ENCODE results near the gene RPP21. TPM values are rescaled to one million over a fixed set of nuclear protein-coding genes. Genes with fewer than 3 reads are reported as not detected.

RPP21 gene
- total RNA-seq, 4 donors from 2014 or later = 78.1 to 149 (median 113) TPM

DNA sequence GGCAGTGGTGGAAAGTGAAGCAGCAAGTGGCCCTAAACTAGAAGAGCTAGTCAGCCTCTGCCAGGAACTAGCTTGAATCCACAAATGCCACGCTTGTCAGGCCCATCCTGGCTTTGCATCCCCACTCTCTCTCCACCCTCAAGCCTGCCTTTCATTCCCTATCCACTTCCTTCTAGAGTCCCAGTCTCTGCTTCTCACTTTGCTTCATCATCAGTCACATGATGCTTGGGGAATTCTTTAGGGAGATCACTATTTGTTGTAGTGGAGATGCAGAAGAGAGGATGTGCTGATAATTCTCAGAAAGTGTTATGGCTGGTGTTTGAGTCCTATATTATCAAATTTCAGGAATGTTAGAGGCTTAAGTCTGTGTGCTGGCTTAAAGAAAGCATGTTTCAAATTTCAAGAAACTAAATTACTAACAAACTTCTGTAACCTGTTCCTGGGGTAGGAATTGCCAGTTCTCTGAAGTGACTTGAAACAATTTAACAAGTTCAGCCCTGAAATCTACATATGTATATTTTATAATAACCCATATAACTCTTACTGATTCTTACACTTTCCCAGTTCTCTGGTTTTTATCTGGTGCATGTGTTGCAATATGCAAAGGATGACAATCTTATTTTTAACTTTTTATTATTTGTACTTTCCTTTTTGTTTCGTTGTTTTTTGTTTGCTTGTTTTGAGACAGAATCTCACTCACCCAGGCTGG, 10.7 kb upstream of the RPP21 start:
- WGBS = 82% methylated on average over 2 of the region's 2 CpGs
- Histone ChIP-seq H3K36me3 (peaks cover 42 to 100% (median 91%) of the 10 kb centered on the region in 4 donors), H3K27me3 (no peaks in the 10 kb centered on the region)

DNA sequence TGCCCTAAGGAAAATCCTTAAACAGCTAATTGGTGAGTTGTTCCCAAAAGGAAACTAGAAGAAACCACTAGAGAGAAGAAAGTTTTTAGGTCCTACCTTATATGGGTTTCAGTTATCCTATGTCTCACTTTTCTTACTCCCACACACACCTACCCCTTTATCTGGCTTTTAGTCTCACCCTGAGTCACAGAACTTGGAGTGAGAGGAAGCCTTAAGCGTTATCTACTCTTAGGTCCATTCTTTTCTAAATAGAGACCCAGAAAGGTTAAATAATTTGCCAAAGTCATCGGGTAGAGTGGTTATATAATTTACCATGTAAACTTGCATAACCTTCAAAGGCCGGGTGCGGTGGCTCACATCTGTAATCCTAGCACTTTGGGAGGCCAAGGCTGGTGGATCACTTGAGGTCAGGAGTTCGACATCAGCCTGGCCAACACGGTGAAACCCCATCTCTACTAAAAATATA, 4.3 kb upstream of the RPP21 start:
- H3K4me1 ChIP-seq = peaks cover 4 to 8% (median 7%) of the 10 kb centered on the region in 4 donors
- 91% methylated on average over 6 of the region's 6 CpGs for WGBS
- intact Hi-C loops (cut with DNase I) = no loop called here
- TF ChIP-seq POLR2AphosphoS5 (IDR thresholded peaks at IDR 0.05) = no peak
- no peak for TF ChIP-seq EP300 (IDR thresholded peaks at IDR 0.05)
- TF ChIP-seq POLR2A (IDR thresholded peaks at IDR 0.05; ENCODE audit: low read depth) = no peak
- TF ChIP-seq, protein P1, sequence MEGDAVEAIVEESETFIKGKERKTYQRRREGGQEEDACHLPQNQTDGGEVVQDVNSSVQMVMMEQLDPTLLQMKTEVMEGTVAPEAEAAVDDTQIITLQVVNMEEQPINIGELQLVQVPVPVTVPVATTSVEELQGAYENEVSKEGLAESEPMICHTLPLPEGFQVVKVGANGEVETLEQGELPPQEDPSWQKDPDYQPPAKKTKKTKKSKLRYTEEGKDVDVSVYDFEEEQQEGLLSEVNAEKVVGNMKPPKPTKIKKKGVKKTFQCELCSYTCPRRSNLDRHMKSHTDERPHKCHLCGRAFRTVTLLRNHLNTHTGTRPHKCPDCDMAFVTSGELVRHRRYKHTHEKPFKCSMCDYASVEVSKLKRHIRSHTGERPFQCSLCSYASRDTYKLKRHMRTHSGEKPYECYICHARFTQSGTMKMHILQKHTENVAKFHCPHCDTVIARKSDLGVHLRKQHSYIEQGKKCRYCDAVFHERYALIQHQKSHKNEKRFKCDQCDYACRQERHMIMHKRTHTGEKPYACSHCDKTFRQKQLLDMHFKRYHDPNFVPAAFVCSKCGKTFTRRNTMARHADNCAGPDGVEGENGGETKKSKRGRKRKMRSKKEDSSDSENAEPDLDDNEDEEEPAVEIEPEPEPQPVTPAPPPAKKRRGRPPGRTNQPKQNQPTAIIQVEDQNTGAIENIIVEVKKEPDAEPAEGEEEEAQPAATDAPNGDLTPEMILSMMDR (IDR thresholded peaks at IDR 0.05) = no peak
- peaks cover 37 to 79% (median 66%) of the 10 kb centered on the region in 4 donors for H3K36me3 ChIP-seq
- DNase-seq (ENCODE audit: extremely low spot score) = no peak
- no peaks in the 10 kb centered on the region for H3K27me3 ChIP-seq
- H3K27ac ChIP-seq (replicated peaks in 1 of 4) = no peak overlapping the region
- no peak overlapping the region for H3K4me3 ChIP-seq
- no peaks in the 10 kb centered on the region for H3K9me3 ChIP-seq

More for the DNA sequence above, 10.7 kb upstream of the RPP21 start:
- intact Hi-C loops (cut with DNase I) = no loop called here
- no peaks in the 10 kb centered on the region for H3K9me3 ChIP-seq
- H3K4me1 ChIP-seq = no peaks in the 10 kb centered on the region
- no peak for TF ChIP-seq POLR2AphosphoS5 (IDR thresholded peaks at IDR 0.05)
- TF ChIP-seq EP300 (IDR thresholded peaks at IDR 0.05) = no peak
- TF ChIP-seq, protein P1 (IDR thresholded peaks at IDR 0.05) = no peak
- no peak for TF ChIP-seq POLR2A (IDR thresholded peaks at IDR 0.05; ENCODE audit: low read depth)
- no peak overlapping the region for H3K4me3 ChIP-seq
- H3K27ac ChIP-seq (replicated peaks in 1 of 4) = no peak overlapping the region
- DNase-seq (ENCODE audit: extremely low spot score) = no peak

DNA sequence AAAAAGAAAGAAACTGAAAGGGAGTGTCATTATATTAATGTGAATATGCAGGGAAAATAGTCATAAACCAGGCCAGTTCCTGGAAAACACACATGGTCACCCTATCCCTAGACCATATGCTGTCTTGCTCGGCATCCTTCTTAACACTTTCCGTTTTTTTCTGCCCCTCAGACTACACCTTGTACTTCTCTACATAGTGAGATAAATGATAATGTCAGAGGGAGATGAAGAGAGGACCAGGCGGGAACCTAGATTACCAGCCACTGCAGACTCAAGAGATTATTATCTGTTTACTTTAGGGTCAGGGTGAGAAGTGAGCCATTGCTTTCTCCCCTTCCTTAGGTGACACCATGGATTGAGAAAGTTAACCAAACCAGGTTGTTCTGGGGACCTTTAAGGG, 3.7 kb upstream of the RPP21 start:
- Histone ChIP-seq H3K4me1 (peaks cover 10 to 14% (median 13%) of the 10 kb centered on the region in 4 donors), H3K27me3 (no peaks in the 10 kb centered on the region), H3K9me3 (no peaks in the 10 kb centered on the region), H3K27ac (replicated peaks in 1 of 4) (no peak overlapping the region), H3K4me3 (no peak overlapping the region), H3K36me3 (peaks cover 31 to 74% (median 60%) of the 10 kb centered on the region in 4 donors)
- TF ChIP-seq, protein P1 (IDR thresholded peaks at IDR 0.05) = no peak
- TF ChIP-seq POLR2AphosphoS5 (IDR thresholded peaks at IDR 0.05) (no peak), POLR2A (IDR thresholded peaks at IDR 0.05; ENCODE audit: low read depth) (no peak), EP300 (IDR thresholded peaks at IDR 0.05) (no peak)
- no peak for DNase-seq (ENCODE audit: extremely low spot score)
- intact Hi-C loops (cut with DNase I) = no loop called here
- WGBS = 95% methylated on average over 3 of the region's 3 CpGs

DNA sequence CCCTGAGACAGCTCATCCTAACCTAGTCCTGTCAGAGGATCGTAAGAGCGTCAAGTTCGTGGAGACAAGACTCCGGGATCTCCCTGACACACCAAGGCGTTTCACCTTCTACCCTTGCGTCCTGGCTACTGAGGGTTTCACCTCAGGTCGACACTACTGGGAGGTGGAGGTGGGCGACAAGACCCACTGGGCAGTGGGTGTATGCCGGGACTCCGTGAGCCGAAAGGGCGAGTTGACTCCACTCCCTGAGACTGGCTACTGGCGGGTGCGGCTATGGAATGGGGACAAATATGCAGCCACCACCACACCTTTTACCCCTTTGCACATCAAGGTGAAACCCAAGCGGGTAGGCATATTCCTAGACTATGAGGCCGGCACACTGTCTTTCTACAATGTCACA, 3.2 kb upstream of the RPP21 start:
- no peaks in the 10 kb centered on the region for H3K9me3 ChIP-seq
- peaks cover 10 to 17% (median 16%) of the 10 kb centered on the region in 4 donors for H3K4me1 ChIP-seq
- no peak overlapping the region for H3K27ac ChIP-seq (replicated peaks in 1 of 4)
- H3K4me3 ChIP-seq = no peak overlapping the region
- H3K36me3 ChIP-seq = peaks cover 26 to 74% (median 59%) of the 10 kb centered on the region in 4 donors
- 89% methylated on average over 16 of the region's 16 CpGs for WGBS
- TF ChIP-seq POLR2A (IDR thresholded peaks at IDR 0.05; ENCODE audit: low read depth) (no peak), POLR2AphosphoS5 (IDR thresholded peaks at IDR 0.05) (no peak), EP300 (IDR thresholded peaks at IDR 0.05) (no peak)
- TF ChIP-seq, protein P1 (IDR thresholded peaks at IDR 0.05) = no peak
- DNase-seq (ENCODE audit: extremely low spot score) = no peak
- intact Hi-C loops (cut with DNase I) = no loop called here
- H3K27me3 ChIP-seq = no peaks in the 10 kb centered on the region

All from esophagus muscularis mucosa (tissue), 4 donors.